Esophagus muscularis mucosa (tissue), 4 donors: ENCODE data around the gene DUSP12. TPM values are rescaled to one million over a fixed set of nuclear protein-coding genes. Genes with fewer than 3 reads are reported as not detected.

Source experiments
- DNase-seq: peaks from one replicate; pipeline ENCODE4 v3.0.0-alpha.2; 2017; ENCODE audit errors: extremely low spot score
- H3K27ac ChIP-seq, 4 donors: fragments of 200-600 bp; sonication (generic); replicated peaks in 1 of 4; 1 replicate in 3 of 4; 2 replicates in 1 of 4; pipeline ENCODE4 v1.5.1; 2016 to 2019; ENCODE audit warnings: mild to moderate bottlenecking in 1 of 4
- H3K27me3 ChIP-seq, 4 donors: fragments of 200-600 bp; sonication (generic); one replicate each; pipeline versions ENCODE4 v1.5.1 to v1.6.0; 2016 to 2019
- H3K36me3 ChIP-seq, 4 donors: fragments of 200-600 bp; sonication (generic); one replicate each; pipeline ENCODE4 v1.5.1; 2016 to 2019
- H3K4me1 ChIP-seq, 4 donors: fragments of 200-600 bp; sonication (generic); one replicate each; pipeline ENCODE4 v1.5.1; 2016 to 2019
- H3K4me3 ChIP-seq, 4 donors: fragments of 200-600 bp; sonication (generic); 1 replicate in 2 of 4; 2 replicates in 2 of 4; pipeline ENCODE4 v1.5.1; 2016 to 2019; ENCODE audit warnings: mild to moderate bottlenecking in 4 of 4, moderate library complexity in 1 of 4
- H3K9me3 ChIP-seq, 4 donors: fragments of 200-600 bp; sonication (generic); 1 replicate in 3 of 4; 2 replicates in 1 of 4; pipeline ENCODE4 v1.5.1; 2016 to 2019
- CTCF ChIP-seq, 3 experiments: fragments of 200-600 bp in 2 of 3; fragments of 450-650 bp in 1 of 3; sonication (generic) in 2 of 3; IDR thresholded peaks; one replicate each; pipeline ENCODE4 v1.5.1; 2017 to 2019; ENCODE audit warnings: antibody characterized with exemption in 3 of 3, mild to moderate bottlenecking in 2 of 3, moderate library complexity in 1 of 3
- EP300 ChIP-seq: sonication (generic); formaldehyde crosslinking; IDR thresholded peaks from one replicate; pipeline ENCODE4 v1.6.1; 2017; ENCODE audit warnings: antibody characterized with exemption
- POLR2A ChIP-seq: fragments of 450-650 bp; IDR thresholded peaks from one replicate; pipeline ENCODE4 v1.6.1; 2017; ENCODE audit warnings: antibody characterized with exemption, moderate library complexity, mild to moderate bottlenecking, low read depth
- POLR2AphosphoS5 ChIP-seq, 2 donors: sonication (generic); formaldehyde crosslinking; IDR thresholded peaks; one replicate each; pipeline ENCODE4 v1.6.1; 2017; ENCODE audit warnings: antibody characterized with exemption in 2 of 2
- WGBS: methylation state at CpG from one replicate; pipeline ENCODE4 v1.1.5; 2018; 5-methylcytosine and 5-hydroxymethylcytosine counted together
- intact Hi-C: fragments of 100-400 bp; cut with DNase I; formaldehyde crosslinking; loops from one replicate; pipeline ENCODE4 v1.15.1; 2023
- total RNA-seq, 4 donors: library from RNA; depleted of rRNA; stranded (reverse); fragments of >200 nt; gene quantifications; one replicate each; pipeline versions ENCODE4 v1.1.0 to v1.2.1, GENCODE V29; 2016

DUSP12 gene
- total RNA-seq, 4 donors from 2014 or later, result 12.5 to 26.1 (median 22.8) TPM

- Histone ChIP-seq H3K27ac (no peak overlapping the region), H3K27me3 (no peaks in the 10 kb centered on the region), H3K4me1 (peaks cover 0 to 19% (median 13%) of the 10 kb centered on the region in 4 donors), H3K36me3 (peaks cover 0 to 24% (median 11%) of the 10 kb centered on the region in 4 donors), H3K4me3 (no peak overlapping the region), H3K9me3 (no peaks in the 10 kb centered on the region)
- DNase-seq, result no peak
- no peak for TF ChIP-seq POLR2AphosphoS5 (IDR thresholded peaks at IDR 0.05)
- no peak for TF ChIP-seq POLR2A
- TF ChIP-seq CTCF (IDR thresholded peaks at IDR 0.05), result no peak
- no peak for TF ChIP-seq EP300
- 94% methylated on average over 1 of the region's 1 CpG for WGBS
- intact Hi-C loops, result no loop called here
Measured at GRCh38 chr1:161778522-161778921, 28.9 kb downstream of the DUSP12 start.

- TF ChIP-seq EP300 (no peak), CTCF (IDR thresholded peaks at IDR 0.05) (no peak), POLR2AphosphoS5 (IDR thresholded peaks at IDR 0.05) (no peak), POLR2A (no peak)
- no peaks in the 10 kb centered on the region for H3K27me3 ChIP-seq
- H3K27ac ChIP-seq, result no peak overlapping the region
- no peaks in the 10 kb centered on the region for H3K9me3 ChIP-seq
- DNase-seq, result no peak
- H3K4me1 ChIP-seq, result peaks cover 0 to 17% (median 13%) of the 10 kb centered on the region in 4 donors
- H3K4me3 ChIP-seq, result no peak overlapping the region
- intact Hi-C loops, result no loop called here
- 85% methylated on average over 2 of the region's 2 CpGs for WGBS
- H3K36me3 ChIP-seq, result peaks cover 5 to 33% (median 18%) of the 10 kb centered on the region in 4 donors
Measured at GRCh38 chr1:161779393-161779792, 29.8 kb downstream of the DUSP12 start.

- no peak for DNase-seq
- H3K27ac ChIP-seq, result no peak overlapping the region
- no peak overlapping the region for H3K4me3 ChIP-seq
- H3K36me3 ChIP-seq, result peaks cover 13 to 59% (median 38%) of the 10 kb centered on the region in 4 donors
- TF ChIP-seq EP300, result no peak
- no peak for TF ChIP-seq POLR2A
- no peak for TF ChIP-seq CTCF (IDR thresholded peaks at IDR 0.05)
- TF ChIP-seq POLR2AphosphoS5 (IDR thresholded peaks at IDR 0.05), result no peak
- intact Hi-C loops, result no loop called here
- H3K27me3 ChIP-seq, result no peaks in the 10 kb centered on the region
- no peaks in the 10 kb centered on the region for H3K9me3 ChIP-seq
- peaks cover 0 to 12% (median 11%) of the 10 kb centered on the region in 4 donors for H3K4me1 ChIP-seq
Measured at GRCh38 chr1:161781995-161782394, 32.4 kb downstream of the DUSP12 start.

DNA sequence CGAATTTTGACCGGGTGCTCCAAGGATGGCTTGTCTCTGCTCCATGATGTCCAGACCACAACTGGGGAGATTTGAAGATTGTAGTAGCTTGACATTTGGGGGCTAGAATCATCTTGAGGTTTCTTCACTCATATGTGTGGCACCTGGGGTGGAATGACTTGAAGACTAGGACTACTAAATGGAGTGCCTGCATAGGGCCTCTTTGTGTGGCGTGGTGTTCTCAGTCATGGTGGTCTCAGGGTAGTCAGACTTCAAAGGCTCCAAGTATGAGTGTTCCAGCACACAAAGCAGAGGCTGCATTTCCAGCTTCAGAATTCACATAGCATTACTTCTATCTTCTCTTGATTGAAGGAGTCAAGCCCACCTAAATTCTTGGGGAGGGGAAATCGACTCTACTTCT is 33.3 kb downstream of the DUSP12 start:
- H3K36me3 ChIP-seq, result peaks cover 13 to 68% (median 43%) of the 10 kb centered on the region in 4 donors
- 100% methylated on average over 4 of the region's 4 CpGs for WGBS
- intact Hi-C loops, result no loop called here
- H3K27me3 ChIP-seq, result no peaks in the 10 kb centered on the region
- H3K4me3 ChIP-seq, result no peak overlapping the region
- DNase-seq, result no peak
- no peak for TF ChIP-seq POLR2AphosphoS5 (IDR thresholded peaks at IDR 0.05)
- H3K27ac ChIP-seq, result no peak overlapping the region
- H3K4me1 ChIP-seq, result peaks cover 0 to 12% (median 11%) of the 10 kb centered on the region in 4 donors
- no peaks in the 10 kb centered on the region for H3K9me3 ChIP-seq

DNA sequence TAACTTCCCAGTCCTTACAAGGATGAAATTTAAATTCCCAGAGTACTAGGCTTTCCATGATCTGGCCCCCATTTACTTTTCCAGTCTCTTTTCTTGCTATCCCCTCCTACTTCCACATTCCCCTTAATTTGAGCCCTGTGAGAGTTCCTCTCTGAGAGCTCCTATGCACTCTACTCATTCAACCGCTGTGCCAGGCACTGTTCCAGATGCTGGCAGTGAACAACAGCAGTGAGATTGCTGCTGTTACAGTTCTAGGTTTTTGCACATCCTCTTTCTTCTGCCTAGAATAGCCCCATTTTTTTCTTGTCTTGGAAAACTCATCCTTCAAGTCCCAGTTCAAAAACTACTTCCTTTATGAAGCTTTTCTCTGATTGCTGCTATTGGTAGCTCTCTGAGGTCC is 35.4 kb downstream of the DUSP12 start:
- intact Hi-C loops, result no loop called here
- Histone ChIP-seq H3K4me3 (no peak overlapping the region), H3K27me3 (no peaks in the 10 kb centered on the region), H3K27ac (no peak overlapping the region), H3K36me3 (peaks cover 13 to 70% (median 43%) of the 10 kb centered on the region in 4 donors), H3K4me1 (peaks cover 0 to 12% (median 11%) of the 10 kb centered on the region in 4 donors), H3K9me3 (no peaks in the 10 kb centered on the region)
- TF ChIP-seq CTCF (IDR thresholded peaks at IDR 0.05) (no peak), POLR2A (no peak), POLR2AphosphoS5 (IDR thresholded peaks at IDR 0.05) (no peak), EP300 (no peak)
- WGBS, result 77% methylated on average over 1 of the region's 1 CpG
- no peak for DNase-seq
